ENCODE measurements around the gene MRPL17. TPM values are rescaled to one million over a fixed set of nuclear protein-coding genes. Genes with fewer than 3 reads are reported as not detected.

Gene MRPL17
- total RNA-seq, 4 donors from 2014 or later, result 18.9 to 31.8 (median 26.1) TPM

GRCh38 chr11:6654281-6655019, 28.7 kb downstream of the MRPL17 start:
- Histone ChIP-seq H3K9me3 (no peaks in the 10 kb centered on the region), H3K4me3 (peak overlapping the region; percentile 7 to 73 (median 50)), H3K27ac (peak overlapping the region in 3 of 4 donors; percentile 70 to 87 (median 83)), H3K4me1 (peaks cover 0 to 21% (median 0%) of the 10 kb centered on the region in 3 donors), H3K27me3 (peaks cover 0 to 61% (median 0%) of the 10 kb centered on the region in 4 donors), H3K36me3 (no peaks in the 10 kb centered on the region)
- DNase-seq, result no peak
- intact Hi-C loops (cut with DNase I), result no loop called here
- TF ChIP-seq CTCF (IDR thresholded peaks at IDR 0.05) (no peak), POLR2A (IDR thresholded peaks at IDR 0.05) (no peak)
- 49 to 62% methylated on average over 6 to 7 of the region's 9 CpGs for WGBS, 2 donors

GRCh38 chr11:6653656-6654055, 29.5 kb downstream of the MRPL17 start:
- Histone ChIP-seq H3K4me1 (peaks cover 0 to 27% (median 0%) of the 10 kb centered on the region in 3 donors), H3K9me3 (no peaks in the 10 kb centered on the region), H3K4me3 (no peak overlapping the region), H3K36me3 (no peaks in the 10 kb centered on the region), H3K27ac (no peak overlapping the region), H3K27me3 (peaks cover 0 to 63% (median 0%) of the 10 kb centered on the region in 4 donors)
- no peak for DNase-seq
- 73 to 89% methylated on average over 2 of the region's 2 CpGs for WGBS, 2 donors
- intact Hi-C loops (cut with DNase I), result no loop called here
- TF ChIP-seq CTCF (IDR thresholded peaks at IDR 0.05), result no peak
- no peak for TF ChIP-seq POLR2A (IDR thresholded peaks at IDR 0.05)

- Histone ChIP-seq H3K4me1 (peaks cover 0 to 33% (median 3%) of the 10 kb centered on the region in 3 donors), H3K27me3 (peaks cover 0 to 62% (median 0%) of the 10 kb centered on the region in 4 donors), H3K9me3 (no peaks in the 10 kb centered on the region), H3K4me3 (no peak overlapping the region), H3K27ac (no peak overlapping the region), H3K36me3 (no peaks in the 10 kb centered on the region)
- intact Hi-C loops (cut with DNase I), result no loop called here
- TF ChIP-seq POLR2A (IDR thresholded peaks at IDR 0.05) (no peak), CTCF (IDR thresholded peaks at IDR 0.05) (no peak)
- WGBS, 2 donors, result 79 to 96% methylated on average over 1 of the region's 1 CpG
- DNase-seq, result no peak
Measured at GRCh38 chr11:6653097-6653496, 30.0 kb downstream of the MRPL17 start.

GRCh38 chr11:6652182-6652581, 31.0 kb downstream of the MRPL17 start:
- Histone ChIP-seq H3K27me3 (peaks cover 0 to 56% (median 0%) of the 10 kb centered on the region in 4 donors), H3K4me1 (peaks cover 0 to 42% (median 7%) of the 10 kb centered on the region in 3 donors), H3K36me3 (no peaks in the 10 kb centered on the region), H3K9me3 (no peaks in the 10 kb centered on the region), H3K27ac (no peak overlapping the region), H3K4me3 (no peak overlapping the region)
- intact Hi-C loops (cut with DNase I), result no loop called here
- 48 to 65% methylated on average over 3 of the region's 3 CpGs for WGBS, 2 donors
- TF ChIP-seq POLR2A (IDR thresholded peaks at IDR 0.05), result no peak
- no peak for TF ChIP-seq CTCF (IDR thresholded peaks at IDR 0.05)
- DNase-seq, result no peak

GRCh38 chr11:6650980-6651379, 32.2 kb downstream of the MRPL17 start:
- Histone ChIP-seq H3K36me3 (no peaks in the 10 kb centered on the region), H3K27me3 (peaks cover 0 to 44% (median 0%) of the 10 kb centered on the region in 4 donors), H3K27ac (no peak overlapping the region), H3K4me3 (no peak overlapping the region), H3K4me1 (peaks cover 10 to 48% (median 19%) of the 10 kb centered on the region in 3 donors), H3K9me3 (no peaks in the 10 kb centered on the region)
- no peak for DNase-seq
- intact Hi-C loops (cut with DNase I), result no loop called here
- WGBS, 2 donors, result 48 to 76% methylated on average over 6 of the region's 6 CpGs
- TF ChIP-seq POLR2A (IDR thresholded peaks at IDR 0.05), result no peak
- TF ChIP-seq CTCF (IDR thresholded peaks at IDR 0.05), result no peak

Data from esophagus squamous epithelium (tissue), 5 donors.